PC-3 (cell line): ENCODE measurements around the gene ETV6.

Experiments
- EZH2 ChIP-seq: fragments of 300-600 bp; sonication (generic); IDR thresholded peaks from one replicate; pipeline ENCODE4 v1.6.1; 2017; ENCODE audit warnings: antibody characterized with exemption, mild to moderate bottlenecking, low read length; ENCODE audit not compliant: unreplicated experiment
- TF ChIP-seq, protein P1 (sequence below): fragments of 300-600 bp; sonication (generic); conservative IDR thresholded peaks from 2 replicates; pipeline ENCODE4 v1.5.1; 2017; ENCODE audit warnings: antibody characterized with exemption, low read depth, mild to moderate bottlenecking, low read length

DNA sequence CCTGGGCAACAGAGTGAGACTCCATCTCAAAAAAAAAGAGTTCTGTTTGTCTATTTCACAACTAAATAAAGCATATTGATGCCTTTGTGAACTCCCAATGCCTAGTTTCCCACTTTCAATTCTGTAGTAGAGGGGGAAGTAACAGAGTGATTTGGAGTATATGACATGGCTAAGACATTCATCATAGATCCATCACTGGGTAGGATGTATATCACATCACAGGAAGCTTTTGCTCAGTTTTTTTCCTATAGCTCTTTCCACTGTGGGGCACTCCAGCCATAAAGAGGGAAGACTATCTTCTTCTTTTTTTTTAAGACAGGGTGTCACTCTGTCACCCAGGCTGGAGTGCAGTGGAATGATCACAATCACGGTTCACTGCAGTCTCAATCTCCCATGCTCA lies 267.3 kb downstream of the ETV6 start:
- TF ChIP-seq EZH2, result no peak
- TF ChIP-seq, protein P1, sequence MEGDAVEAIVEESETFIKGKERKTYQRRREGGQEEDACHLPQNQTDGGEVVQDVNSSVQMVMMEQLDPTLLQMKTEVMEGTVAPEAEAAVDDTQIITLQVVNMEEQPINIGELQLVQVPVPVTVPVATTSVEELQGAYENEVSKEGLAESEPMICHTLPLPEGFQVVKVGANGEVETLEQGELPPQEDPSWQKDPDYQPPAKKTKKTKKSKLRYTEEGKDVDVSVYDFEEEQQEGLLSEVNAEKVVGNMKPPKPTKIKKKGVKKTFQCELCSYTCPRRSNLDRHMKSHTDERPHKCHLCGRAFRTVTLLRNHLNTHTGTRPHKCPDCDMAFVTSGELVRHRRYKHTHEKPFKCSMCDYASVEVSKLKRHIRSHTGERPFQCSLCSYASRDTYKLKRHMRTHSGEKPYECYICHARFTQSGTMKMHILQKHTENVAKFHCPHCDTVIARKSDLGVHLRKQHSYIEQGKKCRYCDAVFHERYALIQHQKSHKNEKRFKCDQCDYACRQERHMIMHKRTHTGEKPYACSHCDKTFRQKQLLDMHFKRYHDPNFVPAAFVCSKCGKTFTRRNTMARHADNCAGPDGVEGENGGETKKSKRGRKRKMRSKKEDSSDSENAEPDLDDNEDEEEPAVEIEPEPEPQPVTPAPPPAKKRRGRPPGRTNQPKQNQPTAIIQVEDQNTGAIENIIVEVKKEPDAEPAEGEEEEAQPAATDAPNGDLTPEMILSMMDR, result no peak
